MM.1S (cell line): Measurements from ENCODE around the gene ITGB3BP.

Experiments
- DNase-seq: peaks from one replicate; pipeline ENCODE4 v3.0.0-alpha.2; 2015
- H2AFZ ChIP-seq: fragments of 300-600 bp; sonication (generic); 2 replicates; pipeline ENCODE4 v1.6.0; 2016; ENCODE audit warnings: antibody characterized with exemption, low read length
- H3F3A ChIP-seq: fragments of 300-600 bp; sonication (generic); 2 replicates; pipeline ENCODE4 v1.6.1; 2016; ENCODE audit warnings: mild to moderate bottlenecking, antibody characterized with exemption, low read length, moderate library complexity, mixed read lengths; ENCODE audit not compliant: insufficient read depth
- H3K27ac ChIP-seq: fragments of 300-600 bp; sonication (generic); 2 replicates; pipeline ENCODE4 v1.5.1; 2016; ENCODE audit warnings: mild to moderate bottlenecking, low read length
- H3K27me3 ChIP-seq: fragments of 300-600 bp; sonication (generic); replicated peaks from 2 replicates; pipeline ENCODE4 v1.6.0; 2016; ENCODE audit warnings: low read length; ENCODE audit not compliant: insufficient read depth
- H3K36me3 ChIP-seq: fragments of 300-600 bp; sonication (generic); replicated peaks from 2 replicates; pipeline ENCODE4 v1.6.1; 2016; ENCODE audit warnings: mild to moderate bottlenecking, low read length, mixed read lengths; ENCODE audit not compliant: insufficient read depth
- H3K4me1 ChIP-seq: fragments of 300-600 bp; sonication (generic); 2 replicates; pipeline ENCODE4 v1.6.1; 2016; ENCODE audit warnings: low read length, mixed read lengths
- H3K4me2 ChIP-seq: fragments of 300-600 bp; sonication (generic); 2 replicates; pipeline ENCODE4 v1.6.0; 2016; ENCODE audit warnings: low read depth, low read length
- H3K4me3 ChIP-seq: fragments of 300-600 bp; sonication (generic); 2 replicates; pipeline ENCODE4 v1.5.1; 2016; ENCODE audit warnings: low read length, mixed read lengths
- H3K79me2 ChIP-seq: fragments of 300-600 bp; sonication (generic); 2 replicates; pipeline ENCODE4 v1.6.1; 2016; ENCODE audit warnings: mixed run types, low read length, mixed read lengths
- H3K9ac ChIP-seq: fragments of 300-600 bp; sonication (generic); 2 replicates; pipeline ENCODE4 v1.6.1; 2016; ENCODE audit warnings: low read length, mixed read lengths
- H3K9me2 ChIP-seq: fragments of 300-600 bp; sonication (generic); replicated peaks from 2 replicates; pipeline ENCODE4 v1.6.1; 2016; ENCODE audit warnings: mild to moderate bottlenecking, low read length, mixed read lengths; ENCODE audit not compliant: insufficient read depth
- H3K9me3 ChIP-seq: fragments of 300-600 bp; sonication (generic); replicated peaks from 2 replicates; pipeline ENCODE4 v1.6.1; 2016; ENCODE audit warnings: mild to moderate bottlenecking, low read length, mixed read lengths; ENCODE audit not compliant: insufficient read depth
- H4K20me1 ChIP-seq: fragments of 300-600 bp; sonication (generic); 2 replicates; pipeline ENCODE4 v1.6.1; 2016; ENCODE audit warnings: mild to moderate bottlenecking, low read length, moderate library complexity, mixed read lengths; ENCODE audit not compliant: insufficient read depth
- EZH2 ChIP-seq: fragments of 300-600 bp; sonication (generic); optimal IDR thresholded peaks from 2 replicates; pipeline ENCODE3; 2017; ENCODE audit warnings: low read depth, mild to moderate bottlenecking, antibody characterized with exemption, low read length, mixed read lengths
- EZH2phosphoT487 ChIP-seq: fragments of 300-600 bp; sonication (generic); IDR thresholded peaks from 2 replicates; pipeline ENCODE4 v1.6.1; 2018; ENCODE audit warnings: antibody characterized with exemption, low read length
- TF ChIP-seq, protein P1 (sequence below): fragments of 300-600 bp; sonication (generic); IDR thresholded peaks from 2 replicates; pipeline ENCODE4 v1.5.1; 2016; ENCODE audit warnings: antibody characterized with exemption, low read length, mixed read lengths

Gene ITGB3BP

DNA sequence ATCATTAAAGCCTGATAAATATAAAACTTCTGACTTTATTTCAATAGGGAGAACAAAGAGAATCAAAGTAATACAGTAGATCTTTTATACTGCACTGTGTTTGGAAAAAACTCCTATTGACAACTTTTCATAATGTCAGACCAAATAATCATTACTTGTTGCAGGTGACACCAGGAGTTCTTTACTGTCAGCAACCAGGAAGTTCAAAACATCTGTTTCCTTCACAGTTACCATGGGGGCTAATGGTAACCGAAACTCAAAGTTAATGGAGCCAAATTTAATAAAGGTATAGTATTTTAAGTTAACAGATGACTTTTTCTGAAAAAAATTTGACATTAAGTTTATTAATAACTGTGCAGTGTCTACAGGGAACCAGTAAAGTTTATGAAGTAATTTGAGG, 10.9 kb upstream of the ITGB3BP start:
- Histone ChIP-seq H2AFZ (no peak overlapping the region), H3K4me1 (no peaks in the 10 kb centered on the region), H3K9me3 (no peaks in the 10 kb centered on the region), H3K9me2 (no peaks in the 10 kb centered on the region), H3K4me2 (no peak overlapping the region), H4K20me1 (no peaks in the 10 kb centered on the region), H3F3A (no peaks in the 10 kb centered on the region), H3K4me3 (no peak overlapping the region), H3K9ac (no peak overlapping the region), H3K79me2 (no peaks in the 10 kb centered on the region), H3K36me3 (no peaks in the 10 kb centered on the region; the same call in 1 of the 2 replicates), H3K27ac (no peak overlapping the region), H3K27me3 (no peaks in the 10 kb centered on the region)
- no peak for DNase-seq
- TF ChIP-seq EZH2phosphoT487: no peak
- TF ChIP-seq EZH2: no peak
- TF ChIP-seq, protein P1, sequence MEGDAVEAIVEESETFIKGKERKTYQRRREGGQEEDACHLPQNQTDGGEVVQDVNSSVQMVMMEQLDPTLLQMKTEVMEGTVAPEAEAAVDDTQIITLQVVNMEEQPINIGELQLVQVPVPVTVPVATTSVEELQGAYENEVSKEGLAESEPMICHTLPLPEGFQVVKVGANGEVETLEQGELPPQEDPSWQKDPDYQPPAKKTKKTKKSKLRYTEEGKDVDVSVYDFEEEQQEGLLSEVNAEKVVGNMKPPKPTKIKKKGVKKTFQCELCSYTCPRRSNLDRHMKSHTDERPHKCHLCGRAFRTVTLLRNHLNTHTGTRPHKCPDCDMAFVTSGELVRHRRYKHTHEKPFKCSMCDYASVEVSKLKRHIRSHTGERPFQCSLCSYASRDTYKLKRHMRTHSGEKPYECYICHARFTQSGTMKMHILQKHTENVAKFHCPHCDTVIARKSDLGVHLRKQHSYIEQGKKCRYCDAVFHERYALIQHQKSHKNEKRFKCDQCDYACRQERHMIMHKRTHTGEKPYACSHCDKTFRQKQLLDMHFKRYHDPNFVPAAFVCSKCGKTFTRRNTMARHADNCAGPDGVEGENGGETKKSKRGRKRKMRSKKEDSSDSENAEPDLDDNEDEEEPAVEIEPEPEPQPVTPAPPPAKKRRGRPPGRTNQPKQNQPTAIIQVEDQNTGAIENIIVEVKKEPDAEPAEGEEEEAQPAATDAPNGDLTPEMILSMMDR: no peak

DNA sequence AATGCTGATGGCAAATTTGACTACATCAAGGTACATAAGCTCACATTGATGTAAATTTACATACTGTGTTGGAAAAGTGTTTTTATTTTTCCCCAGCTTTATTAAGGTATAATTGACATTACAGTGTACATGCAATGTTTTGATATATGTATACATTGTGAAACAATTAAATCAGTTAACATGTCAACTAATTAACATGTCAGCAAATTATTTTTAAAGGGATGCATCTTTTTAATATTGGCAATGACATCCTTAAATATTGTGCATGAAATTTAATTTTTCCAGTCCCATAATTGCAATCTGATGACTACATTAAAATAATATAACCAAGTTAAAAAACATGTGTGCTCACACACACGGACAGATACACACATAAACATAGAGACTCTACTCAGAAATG, 9.7 kb upstream of the ITGB3BP start:
- TF ChIP-seq, protein P1: no peak
- TF ChIP-seq EZH2 (no peak), EZH2phosphoT487 (no peak)

DNA sequence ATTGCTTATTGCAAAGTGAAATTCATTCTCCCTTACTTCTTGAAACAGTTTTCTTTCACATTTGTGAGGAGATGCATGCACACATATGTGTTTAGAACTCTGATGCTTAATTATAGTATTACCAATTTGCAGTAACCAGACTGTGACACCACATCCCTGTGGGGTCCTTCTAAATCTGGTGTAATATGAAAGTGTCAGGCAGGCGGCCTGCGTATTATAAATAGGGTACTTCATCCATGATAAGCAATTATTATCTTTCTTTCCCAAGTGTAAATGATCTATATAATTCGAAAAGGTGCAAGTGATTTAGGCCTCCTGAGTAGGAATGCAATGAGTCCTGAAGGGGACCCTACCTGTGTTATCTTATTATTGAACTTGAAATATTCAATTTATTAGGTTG, 1.2 kb upstream of the ITGB3BP start:
- Histone ChIP-seq H4K20me1 (no peaks in the 10 kb centered on the region), H3K27me3 (no peaks in the 10 kb centered on the region), H3K4me2 (peak overlapping the region; percentile 91), H3K79me2 (peaks cover 52% of the 10 kb centered on the region), H3K4me3 (peak overlapping the region; percentile 87), H3K4me1 (peaks cover 15% of the 10 kb centered on the region), H3K9ac (peak overlapping the region; percentile 94), H3K27ac (peak overlapping the region; percentile 97), H3K36me3 (no peaks in the 10 kb centered on the region), H3K9me2 (no peaks in the 10 kb centered on the region), H2AFZ (peak overlapping the region; percentile 25; the same call in 1 of the 2 replicates), H3F3A (peaks cover 29% of the 10 kb centered on the region), H3K9me3 (no peaks in the 10 kb centered on the region)
- TF ChIP-seq, protein P1: 0 out of 2 replicates have a peak, but pooled peaks have one; percentile 1
- TF ChIP-seq EZH2: no peak
- DNase-seq: peak; percentile 18

More for the DNA sequence above, 9.7 kb upstream of the ITGB3BP start:
- Histone ChIP-seq H3F3A (no peaks in the 10 kb centered on the region), H3K4me1 (no peaks in the 10 kb centered on the region), H2AFZ (no peak overlapping the region), H3K36me3 (no peaks in the 10 kb centered on the region; the same call in 1 of the 2 replicates), H3K9ac (no peak overlapping the region), H3K27me3 (no peaks in the 10 kb centered on the region), H3K27ac (no peak overlapping the region), H3K9me2 (no peaks in the 10 kb centered on the region), H3K4me2 (no peak overlapping the region), H4K20me1 (no peaks in the 10 kb centered on the region), H3K79me2 (no peaks in the 10 kb centered on the region), H3K9me3 (no peaks in the 10 kb centered on the region), H3K4me3 (no peak overlapping the region)
- no peak for DNase-seq
